Stomach (tissue), 4 donors: ENCODE results near the gene ZNF276.

Source experiments
- CTCF ChIP-seq, 7 experiments: fragments of 450-650 bp in 4 of 7; fragments of 200-600 bp in 3 of 7; sonication (generic) in 3 of 7; IDR thresholded peaks; one replicate each; pipeline ENCODE4 v1.5.1; 2016 to 2019; ENCODE audit warnings: antibody characterized with exemption in 7 of 7, control low read depth in 2 of 7, mild to moderate bottlenecking in 1 of 7
- POLR2A ChIP-seq, 4 donors: fragments of 450-650 bp; IDR thresholded peaks; one replicate each; pipeline ENCODE4 v1.6.1; 2016; ENCODE audit warnings: antibody characterized with exemption in 4 of 4, control low read depth in 2 of 4, mild to moderate bottlenecking in 1 of 4, moderate library complexity in 1 of 4
- POLR2AphosphoS5 ChIP-seq, 3 donors: sonication (generic); formaldehyde crosslinking; IDR thresholded peaks; one replicate each; pipeline ENCODE4 v1.6.1; 2016; ENCODE audit warnings: antibody characterized with exemption in 3 of 3

DNA sequence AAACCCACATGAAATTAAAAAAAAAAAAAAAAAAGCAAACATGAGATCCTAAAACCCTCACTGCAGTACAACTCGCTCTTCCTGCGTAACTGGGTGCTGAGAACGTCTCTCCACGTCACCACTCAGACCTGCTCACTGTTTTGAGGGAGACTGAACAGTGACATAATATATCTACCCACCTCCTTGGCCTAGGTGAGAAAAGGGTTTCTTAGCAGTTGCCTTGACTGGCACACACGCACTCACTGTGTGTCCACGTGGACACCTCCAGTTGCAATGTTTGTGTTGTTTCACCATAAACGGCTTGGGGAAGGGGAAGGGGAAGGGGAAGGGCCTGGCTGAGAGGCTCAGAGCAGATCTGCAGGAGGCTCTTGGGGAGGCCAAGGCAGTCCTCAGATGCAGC is 63.1 kb downstream of the ZNF276 start:
- TF ChIP-seq POLR2A (IDR thresholded peaks at IDR 0.05) (no peak), CTCF (IDR thresholded peaks at IDR 0.05) (no peak), POLR2AphosphoS5 (IDR thresholded peaks at IDR 0.05) (no peak)
